Measurements from ENCODE around the gene PSMA7.
"Not testable (repeated sequence)": the region's sequence is repeated elsewhere in the genome, so short reads cannot be mapped to it uniquely, and the experiment has no call there.

The PSMA7 gene

DNA sequence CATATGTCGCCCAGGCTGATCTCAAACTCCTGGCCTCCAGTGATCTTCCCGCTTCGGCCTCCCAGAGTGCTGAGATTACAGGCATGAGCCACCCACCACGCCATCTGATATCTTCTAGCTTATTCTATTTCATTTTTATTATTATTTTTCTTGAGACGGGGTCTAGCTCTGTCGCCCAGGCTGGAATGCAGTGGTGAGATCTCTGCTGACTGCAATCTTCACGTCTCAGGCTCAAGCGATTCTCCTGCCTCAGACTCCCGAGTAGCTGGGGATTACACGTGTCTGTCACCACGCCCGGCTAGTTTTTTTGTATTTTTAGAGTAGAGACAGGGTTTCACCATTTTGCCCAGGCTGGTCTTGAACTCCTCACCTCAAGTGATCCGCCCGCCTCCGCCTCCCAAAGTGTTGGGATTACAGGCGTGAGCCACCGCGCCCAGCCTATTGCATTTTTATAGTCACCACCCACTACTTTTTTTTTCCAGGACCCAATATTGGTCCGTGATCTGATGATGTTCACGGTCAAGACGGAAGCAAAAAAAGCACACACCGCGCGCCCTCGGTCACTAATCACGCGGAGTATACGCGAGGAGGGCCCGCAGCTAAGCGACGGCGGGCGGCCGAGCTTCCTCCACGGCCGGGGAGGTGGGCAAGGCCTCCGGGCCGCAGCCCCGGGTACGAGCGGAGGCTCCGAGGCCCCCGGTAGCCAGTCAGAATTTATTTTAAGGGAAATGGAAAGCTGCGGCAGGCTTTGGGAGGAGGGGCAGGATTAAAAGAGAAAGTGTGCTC lies 22.0 kb downstream of the PSMA7 start:
- in situ Hi-C loops (cut with MboI; ENCODE audit: low sequenced_read_pairs) = no loop called here

DNA sequence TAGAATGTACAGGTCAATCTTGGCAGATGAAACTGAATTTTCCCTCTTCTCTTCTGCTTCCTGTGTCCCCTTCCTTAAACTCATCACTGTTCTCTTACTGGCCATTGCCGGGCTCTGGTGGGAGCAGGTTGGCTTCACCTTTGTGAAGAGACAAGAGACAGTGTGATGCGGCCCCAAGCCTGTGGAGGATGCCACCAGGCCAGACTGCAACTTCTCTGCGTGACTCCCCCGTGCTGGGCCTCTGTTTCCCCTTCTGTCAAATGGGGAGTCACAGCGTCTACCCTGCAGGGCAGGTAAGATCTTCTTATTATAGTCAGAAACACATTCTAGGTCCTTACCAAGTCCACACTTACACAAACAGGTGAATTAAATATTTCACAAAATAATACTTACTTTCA lies 22.8 kb downstream of the PSMA7 start:
- in situ Hi-C loops (cut with MboI; ENCODE audit: low sequenced_read_pairs) = no loop called here

DNA sequence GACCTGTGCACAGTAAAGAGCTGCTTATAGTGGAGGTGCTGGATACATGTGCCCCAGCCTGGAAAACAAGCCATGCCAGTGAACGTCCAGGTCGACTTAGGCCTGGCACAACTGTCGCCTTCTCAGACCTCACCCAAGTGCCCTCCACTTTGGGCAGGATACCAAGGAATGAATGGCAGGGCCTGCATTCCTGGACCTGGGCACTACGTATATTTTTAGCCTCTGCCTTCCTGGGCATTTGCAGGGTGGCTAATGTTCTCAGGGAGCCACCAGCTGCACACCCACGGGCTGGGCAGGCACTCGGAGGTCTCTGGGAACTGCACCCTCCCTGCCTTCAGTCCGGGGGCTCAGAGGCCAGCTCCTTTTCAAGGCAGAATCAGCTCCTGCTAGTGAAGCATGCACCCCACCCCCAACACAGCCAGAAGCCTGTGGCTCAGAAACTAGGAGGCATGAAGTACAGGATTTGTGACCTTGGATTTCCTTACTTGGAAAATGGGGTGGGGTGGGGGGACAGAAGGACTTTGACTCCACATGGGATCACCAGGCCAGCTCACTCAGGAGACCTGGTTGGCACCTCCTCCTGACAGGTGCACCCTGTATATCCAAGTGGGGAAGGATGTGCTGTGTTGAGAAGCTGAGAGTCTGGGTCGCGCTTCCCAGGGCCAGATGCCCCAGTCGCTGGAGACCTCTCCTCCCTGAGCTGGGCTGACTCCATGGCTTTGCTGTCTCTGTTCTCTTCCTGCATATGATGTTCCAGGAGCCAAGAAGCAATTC lies 23.4 kb downstream of the PSMA7 start:
- in situ Hi-C loops (cut with MboI; ENCODE audit: low sequenced_read_pairs) = no loop called here

GRCh38 chr20:62119115-62119514 lies 24.1 kb downstream of the PSMA7 start:
- in situ Hi-C loops (cut with MboI; ENCODE audit: low sequenced_read_pairs) = no loop called here

DNA sequence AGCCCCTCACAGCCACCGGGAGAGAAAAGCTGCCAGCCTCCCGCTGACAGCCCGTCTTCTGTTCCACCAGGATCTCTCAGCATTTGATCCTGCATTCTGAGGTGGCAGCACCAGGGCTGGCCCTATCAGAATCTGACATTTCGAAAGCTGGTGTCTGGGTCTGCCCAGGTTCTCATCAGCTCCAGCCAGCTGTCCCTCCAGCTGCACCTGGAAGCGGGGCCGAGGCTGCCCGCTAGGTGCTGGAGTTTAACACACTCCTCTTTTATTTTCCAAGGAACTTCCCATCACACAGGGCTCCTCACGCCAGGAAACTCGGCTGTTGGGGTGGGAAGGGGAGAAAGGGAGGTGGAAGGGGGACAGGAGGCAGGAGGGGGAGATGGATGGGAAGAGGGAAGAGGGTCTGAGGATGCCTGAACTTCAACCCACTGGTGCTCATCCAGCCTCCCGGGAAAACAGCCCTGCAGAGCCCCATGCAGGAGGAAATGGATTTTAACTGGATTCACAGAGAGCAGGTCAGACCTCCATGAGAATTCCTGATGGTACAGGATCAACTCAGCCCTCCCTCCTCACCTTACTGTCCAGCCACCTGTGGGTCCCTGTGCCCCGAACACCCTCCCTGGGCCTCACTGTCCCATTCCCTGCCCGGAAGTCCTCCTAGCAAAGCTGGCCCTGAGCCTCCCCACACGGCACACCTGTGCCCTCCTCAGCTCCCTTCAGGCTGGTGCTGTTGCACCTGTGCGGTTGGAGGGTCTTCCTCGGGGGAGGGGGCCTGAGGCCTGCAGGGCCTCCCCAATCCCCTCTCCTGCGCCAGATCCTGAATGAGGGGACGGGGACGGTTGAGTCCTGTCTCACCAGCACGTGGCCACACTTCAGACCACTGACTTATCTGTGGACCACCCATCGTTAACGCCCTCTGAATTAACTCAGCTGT lies 24.8 kb downstream of the PSMA7 start:
- in situ Hi-C loops (cut with MboI; ENCODE audit: low sequenced_read_pairs) = no loop called here

DNA sequence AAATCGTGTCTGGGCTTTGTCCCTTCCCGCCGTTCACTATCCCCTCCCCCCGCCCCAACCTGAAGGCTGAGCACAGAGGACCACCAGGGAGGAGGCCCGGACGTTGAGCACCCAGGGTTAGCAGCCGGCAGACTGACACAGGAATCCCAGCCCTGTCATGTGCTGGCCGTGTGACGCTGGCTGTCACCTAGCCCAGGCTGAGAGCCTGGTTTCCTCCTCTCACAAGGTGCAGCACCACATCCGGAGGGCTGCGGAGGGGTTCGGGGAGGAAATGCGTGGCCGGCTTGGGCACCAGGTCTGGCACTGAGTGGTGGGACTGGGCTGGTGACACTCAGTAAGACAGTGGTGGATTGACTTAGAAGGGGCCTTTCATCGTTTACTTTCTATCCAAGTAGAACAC lies 25.5 kb downstream of the PSMA7 start:
- in situ Hi-C loops (cut with MboI; ENCODE audit: low sequenced_read_pairs) = no loop called here

DNA sequence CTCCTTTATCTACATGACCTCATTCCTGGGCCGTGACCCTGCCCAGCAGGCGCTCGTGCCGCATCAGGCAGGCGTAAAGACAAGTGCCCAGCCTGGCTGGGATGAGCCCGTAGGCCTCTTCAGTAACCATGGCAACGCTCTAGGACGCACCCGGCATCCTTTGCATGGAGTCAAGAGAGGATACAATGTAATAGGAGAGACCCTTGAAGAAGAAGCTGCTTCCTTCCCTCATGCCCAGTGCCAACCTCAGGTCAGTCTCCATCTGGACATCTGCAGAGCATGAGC lies 25.9 kb downstream of the PSMA7 start:
- in situ Hi-C loops (cut with MboI; ENCODE audit: low sequenced_read_pairs) = no loop called here

DNA sequence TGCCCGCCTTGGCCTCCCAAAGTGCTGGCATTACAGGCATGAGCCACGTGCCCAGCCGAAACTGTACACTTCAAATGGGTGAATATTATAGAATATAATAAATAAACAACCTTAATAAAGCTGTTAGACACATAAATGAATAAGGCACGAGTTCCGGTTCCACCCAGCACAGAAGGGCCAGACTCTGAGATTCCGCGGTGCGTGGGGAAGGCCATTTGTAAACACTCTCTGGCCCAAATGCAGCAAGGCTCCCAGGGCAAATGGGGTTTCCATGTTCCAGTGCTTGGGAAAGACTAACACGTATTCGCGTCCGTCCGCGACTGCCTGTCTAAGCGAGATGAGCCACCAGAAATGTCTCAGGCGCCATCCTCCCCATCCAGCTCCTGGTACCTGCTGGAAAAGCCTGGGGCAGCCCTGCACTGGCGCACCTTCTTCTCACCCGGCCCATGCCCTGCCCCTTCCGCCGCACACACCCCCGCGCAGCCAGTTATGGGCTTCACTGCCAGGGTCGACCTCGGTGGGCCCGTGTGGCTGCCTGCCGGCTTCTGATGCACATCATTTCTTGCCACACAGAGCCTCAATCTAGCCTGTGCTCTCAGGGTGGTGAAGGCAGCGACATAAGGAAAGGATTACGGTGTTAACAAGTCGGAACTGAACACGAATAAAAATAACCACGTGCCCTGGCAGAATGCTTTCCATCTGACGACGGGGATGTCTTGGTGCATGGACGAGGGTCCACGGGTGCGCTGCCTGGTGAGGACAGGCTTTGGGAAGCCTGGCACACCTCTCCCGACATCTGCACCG lies 26.4 kb downstream of the PSMA7 start:
- in situ Hi-C loops (cut with MboI; ENCODE audit: low sequenced_read_pairs) = no loop called here

DNA sequence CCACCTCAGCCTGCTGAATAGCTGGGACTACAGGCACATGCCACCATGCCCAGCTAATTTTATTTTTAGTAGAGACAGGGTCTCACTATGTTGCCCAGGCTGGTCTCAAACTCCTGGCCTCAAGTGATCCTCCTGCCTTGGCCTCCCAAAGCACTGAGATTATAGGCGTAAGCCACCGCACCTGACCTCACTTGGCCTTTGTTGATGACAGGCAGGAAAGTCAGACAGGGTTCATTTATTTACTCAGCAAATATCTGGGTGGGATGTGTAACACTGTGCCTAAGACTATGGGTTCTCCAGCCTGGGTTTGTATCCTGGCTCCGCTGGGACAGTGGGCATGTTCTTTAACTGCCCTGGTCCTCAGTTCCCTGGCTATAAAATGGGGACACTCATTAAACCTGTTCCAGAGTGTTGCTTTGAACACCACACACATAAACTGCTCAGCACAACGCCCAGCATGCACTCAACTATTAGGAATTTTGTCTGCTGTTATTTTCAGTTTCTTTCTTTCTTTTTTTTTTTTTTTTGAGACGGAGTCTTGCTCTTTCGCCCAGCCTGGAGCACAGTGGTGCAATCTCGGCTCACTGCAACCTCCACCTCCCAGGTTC lies 27.3 kb downstream of the PSMA7 start:
- in situ Hi-C loops (cut with MboI; ENCODE audit: low sequenced_read_pairs) = not testable (repeated sequence)

DNA sequence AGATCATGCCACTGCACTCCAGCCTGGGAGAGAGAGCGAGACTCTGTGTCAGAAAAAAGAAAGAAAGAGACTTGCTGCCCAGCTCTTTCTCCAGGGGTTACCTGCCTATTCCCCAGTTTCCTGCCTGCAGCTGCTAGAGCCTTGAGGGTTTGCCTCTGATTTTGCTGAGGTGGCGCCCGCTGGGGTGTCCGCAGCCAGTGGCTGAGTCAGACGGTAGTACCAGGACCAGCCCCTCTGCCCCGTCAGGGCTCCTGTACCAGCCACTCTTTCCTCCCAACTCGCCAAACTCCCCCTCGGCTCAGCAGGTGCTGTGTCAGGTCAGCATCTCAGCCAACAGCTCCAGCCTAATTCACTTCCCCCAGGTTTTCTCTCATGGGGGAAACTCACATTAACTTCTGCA lies 28.3 kb downstream of the PSMA7 start:
- in situ Hi-C loops (cut with MboI; ENCODE audit: low sequenced_read_pairs) = no loop called here

- in situ Hi-C loops (cut with MboI; ENCODE audit: low sequenced_read_pairs) = no loop called here
Observed at GRCh38 chr20:62112368-62112767, 30.8 kb downstream of the PSMA7 start.

DNA sequence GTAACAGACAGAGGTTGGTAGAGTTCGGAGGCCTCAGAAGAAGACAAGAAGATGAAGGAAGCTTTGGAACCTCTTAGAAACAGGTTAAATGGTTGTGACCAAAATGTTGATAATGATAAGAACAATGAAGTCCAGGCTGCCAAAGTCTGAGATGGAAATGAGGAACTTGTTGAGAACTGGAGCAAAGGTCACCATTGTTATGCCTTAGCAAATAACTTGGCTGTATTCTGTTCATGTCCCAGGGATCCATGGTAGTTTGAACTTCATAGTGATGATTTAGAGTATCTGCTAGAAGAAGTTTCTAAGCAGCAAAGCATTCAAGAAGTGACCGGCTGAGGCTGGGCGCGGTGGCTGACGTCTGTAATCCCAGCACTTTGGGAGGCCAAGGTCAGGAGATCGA lies 32.0 kb downstream of the PSMA7 start:
- in situ Hi-C loops (cut with MboI; ENCODE audit: low sequenced_read_pairs) = no loop called here

- in situ Hi-C loops (cut with MboI; ENCODE audit: low sequenced_read_pairs) = no loop called here
Observed at GRCh38 chr20:62105592-62105991, 37.6 kb downstream of the PSMA7 start.

DNA sequence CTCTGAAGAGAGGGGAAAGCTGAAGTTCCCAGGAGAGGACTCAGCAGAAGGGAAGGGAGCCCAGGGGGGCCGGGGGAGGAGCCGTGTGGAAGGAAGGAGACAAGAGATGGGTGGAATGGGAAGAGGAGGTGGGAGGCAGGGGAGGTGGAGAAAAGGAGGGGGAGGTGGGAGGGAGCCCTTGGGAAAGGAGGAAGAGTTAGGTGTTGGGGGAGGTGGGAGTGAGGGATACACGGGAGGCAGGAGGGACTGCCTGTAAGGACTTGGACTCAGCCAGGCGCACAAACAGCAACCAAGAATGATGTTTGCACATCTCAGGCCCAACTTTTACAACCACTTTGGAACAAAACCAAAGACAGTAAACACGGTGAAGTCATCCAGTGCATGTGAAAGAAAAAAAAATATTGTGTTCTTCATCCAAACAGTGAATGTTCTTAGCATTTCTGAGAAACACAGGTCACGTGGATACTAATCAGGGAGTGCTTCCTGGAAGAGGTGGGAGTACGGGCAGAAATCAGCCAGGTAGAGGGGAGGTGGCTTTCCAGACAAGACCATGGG lies 38.3 kb downstream of the PSMA7 start:
- in situ Hi-C loops (cut with MboI; ENCODE audit: low sequenced_read_pairs) = no loop called here

DNA sequence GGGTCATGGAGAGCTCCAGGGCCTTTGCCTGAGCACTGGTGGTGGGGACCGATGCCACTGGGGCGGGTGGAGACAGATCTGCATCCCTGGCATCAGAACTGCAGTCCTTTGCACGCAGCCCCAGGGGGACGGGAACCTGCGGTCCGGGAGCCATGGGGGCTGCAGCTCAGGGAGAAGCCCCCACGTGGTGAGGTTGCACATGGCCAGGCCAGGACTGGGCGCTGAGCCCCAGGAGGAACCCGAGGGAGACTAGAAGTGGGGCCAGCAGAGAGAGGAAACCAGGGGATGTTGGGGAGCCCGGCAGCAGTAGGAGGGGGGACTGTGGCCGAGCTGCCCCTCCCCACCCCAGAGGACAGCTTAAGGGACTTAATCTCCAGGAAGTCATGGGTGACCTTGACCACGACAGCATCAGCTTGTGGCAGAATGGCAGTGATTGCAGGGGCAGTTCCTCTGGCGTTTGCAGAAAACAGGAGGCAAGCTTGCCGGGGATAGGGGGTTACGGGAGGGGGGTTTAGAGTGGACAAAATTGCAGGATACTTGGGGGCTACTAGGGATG lies 38.9 kb downstream of the PSMA7 start:
- in situ Hi-C loops (cut with MboI; ENCODE audit: low sequenced_read_pairs) = no loop called here

DNA sequence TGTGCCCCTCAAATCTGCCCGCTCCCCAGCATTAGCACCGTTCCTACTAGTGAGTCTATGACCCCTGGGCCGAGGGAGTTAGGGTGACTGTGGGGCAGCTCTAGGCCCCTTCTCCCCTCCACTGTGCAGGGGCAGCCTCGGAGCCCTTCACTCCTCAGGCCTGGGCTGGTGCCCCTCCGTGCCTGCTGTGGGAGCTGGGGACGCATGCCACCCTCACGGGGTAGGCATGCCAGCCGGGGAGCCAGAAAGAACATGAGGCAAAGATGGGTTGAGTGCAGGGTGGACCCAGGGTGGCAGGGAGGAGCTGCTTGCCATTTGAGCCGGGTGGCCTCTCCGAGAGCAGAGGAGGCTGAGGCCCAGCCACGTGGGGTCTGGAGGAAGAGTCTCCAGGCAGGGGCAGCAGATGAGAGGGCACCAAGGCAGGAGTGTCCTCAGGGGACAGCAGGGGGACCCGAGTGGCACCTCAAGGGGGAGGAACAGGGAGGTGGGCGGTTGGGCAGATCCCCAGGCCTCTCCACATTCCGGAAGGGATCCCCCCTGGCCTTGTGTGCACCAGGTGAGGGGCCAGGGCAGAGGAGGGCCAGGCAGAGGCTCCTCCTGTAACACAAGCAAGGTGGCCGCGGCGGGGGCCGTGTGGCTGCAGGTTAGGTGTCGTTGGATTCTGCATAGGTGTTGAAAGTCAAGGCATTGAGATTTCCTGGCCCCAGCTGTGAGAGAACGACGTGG lies 39.5 kb downstream of the PSMA7 start:
- in situ Hi-C loops (cut with MboI; ENCODE audit: low sequenced_read_pairs) = no loop called here

GRCh38 chr20:62101078-62101477 lies 42.1 kb downstream of the PSMA7 start:
- in situ Hi-C loops (cut with MboI; ENCODE audit: low sequenced_read_pairs) = no loop called here

- in situ Hi-C loops (cut with MboI; ENCODE audit: low sequenced_read_pairs) = no loop called here
Observed at GRCh38 chr20:62097881-62098407, 45.2 kb downstream of the PSMA7 start.

All from HL-60/S4 (cell line).